Vagina (tissue), 2 donors: Measurements from ENCODE around the gene ADGRA1. TPM values are rescaled to one million over a fixed set of nuclear protein-coding genes. Genes with fewer than 3 reads are reported as not detected.

Experiments used
- DNase-seq, 2 donors: peaks; one replicate each; pipeline ENCODE4 v3.0.0-alpha.2; 2017; ENCODE audit errors: extremely low spot score in 2 of 2
- H3K27ac ChIP-seq: fragments of 200-600 bp; sonication (generic); one replicate; pipeline ENCODE4 v1.5.1; 2019
- H3K27me3 ChIP-seq: fragments of 200-600 bp; sonication (generic); one replicate; pipeline ENCODE4 v1.5.1; 2019
- H3K36me3 ChIP-seq, 2 donors: fragments of 200-600 bp; sonication (generic); one replicate each; pipeline ENCODE4 v1.5.1; 2017 to 2019
- H3K4me1 ChIP-seq: fragments of 200-600 bp; sonication (generic); one replicate; pipeline ENCODE4 v1.5.1; 2019
- H3K4me3 ChIP-seq, 2 donors: fragments of 200-600 bp; sonication (generic); 1 replicate in 1 of 2; 2 replicates in 1 of 2; pipeline ENCODE4 v1.5.1; 2016 to 2019
- H3K9me3 ChIP-seq: fragments of 200-600 bp; sonication (generic); one replicate; pipeline ENCODE4 v1.5.1; 2019
- POLR2A ChIP-seq, 2 donors: fragments of 450-650 bp; IDR thresholded peaks; one replicate each; pipeline ENCODE4 v1.6.1; 2017; ENCODE audit warnings: antibody characterized with exemption in 2 of 2, mild to moderate bottlenecking in 2 of 2, moderate library complexity in 2 of 2
- POLR2AphosphoS5 ChIP-seq, 2 donors: sonication (generic); formaldehyde crosslinking; IDR thresholded peaks; one replicate each; pipeline ENCODE4 v1.9.0; 2017; ENCODE audit warnings: antibody characterized with exemption in 2 of 2, mild to moderate bottlenecking in 2 of 2, low read depth in 1 of 2; ENCODE audit not compliant: insufficient read depth in 1 of 2
- intact Hi-C: fragments of 100-400 bp; cut with DNase I; formaldehyde crosslinking; loops from one replicate; pipeline ENCODE4 v1.15.1; 2023
- total RNA-seq: library from RNA; depleted of rRNA; stranded (reverse); fragments of >200 nt; gene quantifications from one replicate; pipeline ENCODE4 v1.2.3, GENCODE V29; 2016
- TF ChIP-seq, protein P1 (sequence below), 3 experiments: fragments of 450-650 bp in 2 of 3; fragments of 200-600 bp in 1 of 3; sonication (generic) in 1 of 3; IDR thresholded peaks; one replicate each; pipeline ENCODE4 v1.5.1; 2017 to 2019; ENCODE audit warnings: antibody characterized with exemption in 3 of 3, mild to moderate bottlenecking in 2 of 3, moderate library complexity in 2 of 3

ADGRA1 gene, protein sequence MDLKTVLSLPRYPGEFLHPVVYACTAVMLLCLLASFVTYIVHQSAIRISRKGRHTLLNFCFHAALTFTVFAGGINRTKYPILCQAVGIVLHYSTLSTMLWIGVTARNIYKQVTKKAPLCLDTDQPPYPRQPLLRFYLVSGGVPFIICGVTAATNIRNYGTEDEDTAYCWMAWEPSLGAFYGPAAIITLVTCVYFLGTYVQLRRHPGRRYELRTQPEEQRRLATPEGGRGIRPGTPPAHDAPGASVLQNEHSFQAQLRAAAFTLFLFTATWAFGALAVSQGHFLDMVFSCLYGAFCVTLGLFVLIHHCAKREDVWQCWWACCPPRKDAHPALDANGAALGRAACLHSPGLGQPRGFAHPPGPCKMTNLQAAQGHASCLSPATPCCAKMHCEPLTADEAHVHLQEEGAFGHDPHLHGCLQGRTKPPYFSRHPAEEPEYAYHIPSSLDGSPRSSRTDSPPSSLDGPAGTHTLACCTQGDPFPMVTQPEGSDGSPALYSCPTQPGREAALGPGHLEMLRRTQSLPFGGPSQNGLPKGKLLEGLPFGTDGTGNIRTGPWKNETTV
- total RNA-seq, result 0.49 TPM

DNA sequence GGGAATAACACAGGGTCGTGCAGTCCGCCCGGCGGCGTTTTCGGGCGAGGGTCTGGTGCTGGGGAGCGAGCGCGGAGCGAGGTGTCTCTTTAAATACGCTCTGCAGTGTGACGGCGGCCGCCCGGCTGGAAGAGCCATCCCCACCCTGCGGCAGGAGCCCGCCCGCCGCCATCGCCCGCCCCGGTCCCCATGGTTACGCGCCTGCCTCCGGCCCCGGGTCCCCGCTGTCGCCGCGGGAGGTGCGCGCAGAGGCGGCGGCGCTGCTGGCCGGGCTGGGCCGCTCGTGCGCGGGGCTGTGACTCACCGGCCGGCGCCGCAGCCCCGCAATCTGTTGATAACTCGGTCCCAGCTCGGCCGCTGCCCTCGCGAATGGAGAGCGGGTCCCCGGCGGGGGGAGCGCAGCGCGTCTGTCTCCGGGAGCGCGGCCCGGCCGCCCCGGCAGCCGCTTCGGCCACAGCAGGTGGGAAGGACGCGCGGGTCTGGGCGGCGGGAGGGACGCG, at the start of gene ADGRA1:
Gene ADGRA1, plus strand, starts transcription at position 246 of the 500 bp plus-strand sequence. CDS start 986 bp downstream, outside the sequence.
- intact Hi-C loops, result no loop called here
- Histone ChIP-seq H3K9me3 (no peaks in the 10 kb centered on the region), H3K27me3 (peaks cover 7% of the 10 kb centered on the region), H3K36me3 (no peaks in the 10 kb centered on the region), H3K4me1 (peaks cover 10% of the 10 kb centered on the region), H3K4me3 (peak within 1 kb of the TSS in 1 of 2 donors; percentile 35), H3K27ac (no peak within 1 kb of the TSS)
- no peak for TF ChIP-seq POLR2AphosphoS5 (IDR thresholded peaks at IDR 0.05; ENCODE audit: insufficient read depth in 1 of 2, low read depth in 1 of 2)
- TF ChIP-seq, protein P1, sequence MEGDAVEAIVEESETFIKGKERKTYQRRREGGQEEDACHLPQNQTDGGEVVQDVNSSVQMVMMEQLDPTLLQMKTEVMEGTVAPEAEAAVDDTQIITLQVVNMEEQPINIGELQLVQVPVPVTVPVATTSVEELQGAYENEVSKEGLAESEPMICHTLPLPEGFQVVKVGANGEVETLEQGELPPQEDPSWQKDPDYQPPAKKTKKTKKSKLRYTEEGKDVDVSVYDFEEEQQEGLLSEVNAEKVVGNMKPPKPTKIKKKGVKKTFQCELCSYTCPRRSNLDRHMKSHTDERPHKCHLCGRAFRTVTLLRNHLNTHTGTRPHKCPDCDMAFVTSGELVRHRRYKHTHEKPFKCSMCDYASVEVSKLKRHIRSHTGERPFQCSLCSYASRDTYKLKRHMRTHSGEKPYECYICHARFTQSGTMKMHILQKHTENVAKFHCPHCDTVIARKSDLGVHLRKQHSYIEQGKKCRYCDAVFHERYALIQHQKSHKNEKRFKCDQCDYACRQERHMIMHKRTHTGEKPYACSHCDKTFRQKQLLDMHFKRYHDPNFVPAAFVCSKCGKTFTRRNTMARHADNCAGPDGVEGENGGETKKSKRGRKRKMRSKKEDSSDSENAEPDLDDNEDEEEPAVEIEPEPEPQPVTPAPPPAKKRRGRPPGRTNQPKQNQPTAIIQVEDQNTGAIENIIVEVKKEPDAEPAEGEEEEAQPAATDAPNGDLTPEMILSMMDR (IDR thresholded peaks at IDR 0.05), result no peak
- no peak for TF ChIP-seq POLR2A (IDR thresholded peaks at IDR 0.05)
- no peak for DNase-seq

DNA sequence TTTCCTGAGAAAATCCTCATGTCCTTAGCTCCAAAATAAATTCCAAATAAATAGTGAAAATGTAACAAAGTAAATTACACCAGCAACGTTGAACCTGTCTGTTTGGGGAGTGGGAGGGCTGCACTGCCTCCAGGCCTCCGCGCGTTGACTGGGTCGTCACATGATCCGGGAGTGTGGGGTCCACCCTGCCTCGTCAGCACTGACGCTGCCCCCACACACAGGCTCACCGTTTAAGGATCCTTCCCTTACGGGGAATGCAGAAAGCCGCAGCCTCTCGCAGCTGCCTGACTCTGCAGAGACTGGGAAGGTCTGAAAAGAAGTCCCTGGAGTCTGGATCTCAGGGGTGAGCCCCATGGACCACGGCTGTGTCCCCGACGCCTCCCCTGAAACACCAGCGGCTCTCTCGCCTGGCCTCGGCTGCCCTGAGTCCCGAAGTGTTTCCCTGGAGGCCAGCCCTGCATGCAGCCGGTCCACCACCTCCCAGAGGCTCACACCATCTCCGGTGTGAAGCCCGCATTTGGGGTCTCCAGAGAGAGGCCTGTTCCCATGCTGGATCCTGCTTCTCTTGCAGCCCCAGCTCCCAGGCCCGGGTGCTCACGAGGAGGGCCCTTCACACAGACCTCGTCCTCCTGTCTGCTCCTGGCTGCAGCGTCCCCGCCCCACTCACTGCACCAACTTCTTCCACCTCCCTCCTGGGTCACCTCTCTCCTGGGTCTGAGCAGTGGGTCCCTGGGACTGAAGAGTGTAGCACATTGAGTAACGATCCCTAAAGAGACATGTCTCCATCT, 49.5 kb upstream of the ADGRA1 start:
- DNase-seq, result no peak
- no peaks in the 10 kb centered on the region for H3K36me3 ChIP-seq
- intact Hi-C loops, result no loop called here
- no peak for TF ChIP-seq POLR2A (IDR thresholded peaks at IDR 0.05)
- TF ChIP-seq POLR2AphosphoS5 (IDR thresholded peaks at IDR 0.05; ENCODE audit: insufficient read depth in 1 of 2, low read depth in 1 of 2), result no peak
- TF ChIP-seq, protein P1 (IDR thresholded peaks at IDR 0.05), result no peak
- H3K27me3 ChIP-seq, result no peaks in the 10 kb centered on the region
- H3K4me1 ChIP-seq, result no peaks in the 10 kb centered on the region
- H3K4me3 ChIP-seq, result no peak overlapping the region
- no peaks in the 10 kb centered on the region for H3K9me3 ChIP-seq
- H3K27ac ChIP-seq, result no peak overlapping the region

DNA sequence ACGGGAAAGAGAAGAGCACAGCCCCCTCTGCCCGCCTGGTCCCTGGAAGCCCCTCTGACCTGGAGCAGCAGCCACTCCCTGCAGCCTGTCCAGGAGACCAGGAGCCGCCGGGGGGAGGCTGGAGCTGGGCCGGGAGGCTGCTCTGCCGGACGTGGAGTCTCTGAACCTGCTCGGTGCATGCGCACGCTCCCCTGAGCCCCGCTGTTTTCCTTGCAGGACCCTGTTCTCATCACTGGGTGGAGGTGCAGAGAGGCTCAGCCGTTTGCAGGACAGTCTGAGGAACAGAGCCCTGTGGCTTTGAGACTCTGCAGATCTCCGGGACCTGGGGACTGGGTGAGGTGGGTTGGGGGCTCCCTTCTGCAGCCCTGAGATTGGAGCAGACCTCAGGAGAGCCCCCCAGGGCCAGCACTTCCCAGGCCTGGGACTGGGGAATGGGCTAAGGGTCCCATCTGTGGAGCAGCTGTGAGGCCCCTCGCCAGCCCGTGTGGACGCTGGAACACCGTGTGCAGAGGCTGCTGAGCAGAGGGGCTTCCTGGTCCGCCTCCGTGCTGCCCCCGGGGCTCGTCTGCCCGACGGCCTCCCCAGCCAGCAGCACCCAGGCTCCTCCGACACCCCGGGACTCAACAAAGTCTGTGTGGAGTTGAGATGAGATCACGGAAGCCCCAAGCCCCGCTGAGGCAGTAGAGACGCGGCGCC, 48.5 kb upstream of the ADGRA1 start:
- no peak for TF ChIP-seq POLR2A (IDR thresholded peaks at IDR 0.05)
- TF ChIP-seq, protein P1 (IDR thresholded peaks at IDR 0.05), result no peak
- no peak for TF ChIP-seq POLR2AphosphoS5 (IDR thresholded peaks at IDR 0.05; ENCODE audit: insufficient read depth in 1 of 2, low read depth in 1 of 2)
- H3K36me3 ChIP-seq, result no peaks in the 10 kb centered on the region
- H3K4me1 ChIP-seq, result no peaks in the 10 kb centered on the region
- H3K4me3 ChIP-seq, result no peak overlapping the region
- no peak for DNase-seq
- intact Hi-C loops, result no loop called here
- H3K27me3 ChIP-seq, result no peaks in the 10 kb centered on the region
- no peaks in the 10 kb centered on the region for H3K9me3 ChIP-seq
- no peak overlapping the region for H3K27ac ChIP-seq

- no peaks in the 10 kb centered on the region for H3K36me3 ChIP-seq
- H3K27ac ChIP-seq, result no peak overlapping the region
- no peak overlapping the region for H3K4me3 ChIP-seq
- DNase-seq, result no peak
- H3K9me3 ChIP-seq, result no peaks in the 10 kb centered on the region
- no peaks in the 10 kb centered on the region for H3K4me1 ChIP-seq
- no peaks in the 10 kb centered on the region for H3K27me3 ChIP-seq
- no peak for TF ChIP-seq POLR2AphosphoS5 (IDR thresholded peaks at IDR 0.05; ENCODE audit: insufficient read depth in 1 of 2, low read depth in 1 of 2)
- TF ChIP-seq, protein P1 (IDR thresholded peaks at IDR 0.05), result no peak
- no peak for TF ChIP-seq POLR2A (IDR thresholded peaks at IDR 0.05)
- intact Hi-C loops, result no loop called here
These were observed 47.9 kb upstream of the ADGRA1 start for GRCh38 chr10:133039803-133040165.
